GM12878 (cell line): Measurements from ENCODE around the gene PDGFD. TPM values are rescaled to one million over a fixed set of nuclear protein-coding genes. Genes with fewer than 3 reads are reported as not detected.

Experiments used
- ATAC-seq: fragments of 200-7000 bp; cut with Tn5 transposase; 3 replicates; pipeline ENCODE4 v1.9.1; 2020; ENCODE audit warnings: mild to moderate bottlenecking, moderate library complexity
- BruUV-seq: library from RNA; stranded (reverse); fragments of 400-500 nt; replicated peaks from 2 replicates; lab custom pipeline; 2021; lab: Mats Ljungman, UMichigan
- CTCF ChIA-PET: fragments of 300-600 bp; sonication (Branson Sonifier 250); formaldehyde crosslinking; extraction: SDS; loops from one replicate; lab custom pipeline; 2021; ENCODE audit warnings: inconsistent platforms; lab: Yijun Ruan, JAX
- POLR2A ChIA-PET: fragments of 350-600 bp; formaldehyde crosslinking; extraction: SDS; loops from one replicate; lab custom pipeline; 2021; ENCODE audit warnings: inconsistent platforms; lab: Charles Lee
- RAD21 ChIA-PET: fragments of 300-600 bp; sonication (Branson Sonifier 250); formaldehyde crosslinking; loops from one replicate; lab custom pipeline; 2023; ENCODE audit warnings: antibody characterized with exemption; ENCODE audit not compliant: unreplicated experiment; lab: Charles Lee
- SMC1A ChIA-PET: fragments of 300-600 bp; sonication (Branson Sonifier 250); formaldehyde crosslinking; loops from one replicate; lab custom pipeline; 2023; ENCODE audit not compliant: unreplicated experiment, uncharacterized antibody; lab: Charles Lee
- DNase-seq: peaks from one replicate; pipeline ENCODE4 v3.0.0-alpha.2; 2011; ENCODE audit warnings: low read depth, low spot score
- FAIRE-seq: peaks from 3 replicates; lab custom pipeline; 2011; peaks lifted over from hg19 to GRCh38; lab: Jason Lieb, UNC
- H2AFZ ChIP-seq: 2 replicates; pipeline ENCODE4 v1.6.0; 2011; ENCODE audit warnings: low read depth, low read length, control low read depth; ENCODE audit not compliant: control insufficient read depth
- H3K27ac ChIP-seq: 2 replicates; pipeline ENCODE4 v1.5.1; 2011; ENCODE audit warnings: control low read depth; ENCODE audit not compliant: control insufficient read depth, insufficient read depth
- H3K27me3 ChIP-seq, 2 experiments: replicated peaks in 1 of 2; 2 replicates each; pipeline versions ENCODE4 v1.6.0 to v1.6.1; 2011; ENCODE audit warnings: low read length in 1 of 2; ENCODE audit not compliant: control insufficient read depth in 2 of 2, insufficient read depth in 2 of 2
- H3K36me3 ChIP-seq, 2 experiments: 2 replicates each; pipeline ENCODE4 v1.5.1; 2011; ENCODE audit warnings: low read length in 1 of 2; ENCODE audit not compliant: control insufficient read depth in 2 of 2, insufficient read depth in 2 of 2
- H3K4me1 ChIP-seq: 2 replicates; pipeline ENCODE4 v1.6.1; 2011; ENCODE audit warnings: mild to moderate bottlenecking, low read length, moderate library complexity, mixed read lengths; ENCODE audit not compliant: control insufficient read depth, insufficient read depth
- H3K4me2 ChIP-seq: 2 replicates; pipeline ENCODE4 v1.6.0; 2011; ENCODE audit warnings: control low read depth; ENCODE audit not compliant: control insufficient read depth, insufficient read depth
- H3K4me3 ChIP-seq: fragments of 200-600 bp; sonication (generic); 2 replicates; pipeline ENCODE4 v1.5.1; 2016
- H3K79me2 ChIP-seq: 2 replicates; pipeline ENCODE4 v1.6.0; 2011; ENCODE audit warnings: low read length; ENCODE audit not compliant: control insufficient read depth, insufficient read depth
- H3K9ac ChIP-seq: 2 replicates; pipeline ENCODE4 v1.8.0; 2011; ENCODE audit warnings: low read length, control low read depth, mixed read lengths; ENCODE audit not compliant: control insufficient read depth, insufficient read depth
- H3K9me3 ChIP-seq: replicated peaks from 3 replicates; pipeline ENCODE4 v1.5.1; 2011; ENCODE audit warnings: mild to moderate bottlenecking, low read length; ENCODE audit not compliant: control insufficient read depth, insufficient read depth
- H4K20me1 ChIP-seq: 2 replicates; pipeline ENCODE4 v1.6.0; 2011; ENCODE audit not compliant: control insufficient read depth, insufficient read depth
- ASH2L ChIP-seq: fragments of 300-600, 200-600 bp; sonication (generic); IDR thresholded peaks from 2 replicates; pipeline ENCODE4 v1.6.1; 2017; ENCODE audit warnings: low read depth, mild to moderate bottlenecking, borderline replicate concordance
- CBX5 ChIP-seq: sonication (generic); IDR thresholded peaks from 2 replicates; pipeline ENCODE4 v1.6.1; 2016; ENCODE audit warnings: low read depth, moderate library complexity, mild to moderate bottlenecking, inconsistent platforms
- DPF2 ChIP-seq: fragments of 450-650 bp; IDR thresholded peaks from 2 replicates; pipeline ENCODE4 v1.6.1; 2017; ENCODE audit warnings: mild to moderate bottlenecking
- ESRRA ChIP-seq: IDR thresholded peaks from 2 replicates; pipeline ENCODE4 v1.6.1; 2012; ENCODE audit warnings: mild to moderate bottlenecking, low read length, improper control_type of control experiment
- FOXK2 ChIP-seq: fragments of 450-650 bp; IDR thresholded peaks from 2 replicates; pipeline ENCODE4 v1.6.1; 2017; ENCODE audit warnings: mild to moderate bottlenecking, moderate library complexity
- IRF5 ChIP-seq: fragments of 450-650 bp; IDR thresholded peaks from 2 replicates; pipeline ENCODE4 v1.6.1; 2017; ENCODE audit warnings: borderline replicate concordance
- KLF5 ChIP-seq: fragments of 450-650 bp; IDR thresholded peaks from 2 replicates; pipeline ENCODE4 v1.6.1; 2014; ENCODE audit warnings: mild to moderate bottlenecking; ENCODE audit not compliant: partially characterized antibody
- LARP7 ChIP-seq: fragments of 450-650 bp; IDR thresholded peaks from 2 replicates; pipeline ENCODE4 v1.6.1; 2017; ENCODE audit warnings: mild to moderate bottlenecking
- MTA2 ChIP-seq: fragments of 450-650 bp; IDR thresholded peaks from 2 replicates; pipeline ENCODE4 v1.6.1; 2016; ENCODE audit warnings: low read depth, mild to moderate bottlenecking, moderate library complexity
- MTA3 ChIP-seq: IDR thresholded peaks from 2 replicates; pipeline ENCODE4 v1.6.1; 2012; ENCODE audit warnings: low read length, inconsistent platforms, borderline replicate concordance
- MYC ChIP-seq: IDR thresholded peaks from 2 replicates; pipeline ENCODE4 v1.6.1; 2011; ENCODE audit warnings: mild to moderate bottlenecking, low read length, moderate library complexity, inconsistent platforms; ENCODE audit not compliant: insufficient read depth, insufficient replicate concordance, insufficient read length, severe bottlenecking
- NR2C1 ChIP-seq: fragments of 450-650 bp; IDR thresholded peaks from 2 replicates; pipeline ENCODE4 v1.6.1; 2017; ENCODE audit warnings: antibody characterized with exemption, mild to moderate bottlenecking, moderate library complexity
- NR2F1 ChIP-seq: fragments of 450-650 bp; conservative IDR thresholded peaks from 2 replicates; pipeline ENCODE4 v1.6.1; 2017; ENCODE audit warnings: mild to moderate bottlenecking
- PBX3 ChIP-seq: IDR thresholded peaks from 2 replicates; pipeline ENCODE4 v1.6.1; 2011; ENCODE audit warnings: mild to moderate bottlenecking, low read depth, low read length, moderate library complexity; ENCODE audit not compliant: insufficient replicate concordance
- POLR2AphosphoS5 ChIP-seq: IDR thresholded peaks from 2 replicates; pipeline ENCODE4 v1.6.1; 2011; ENCODE audit warnings: mild to moderate bottlenecking, low read length, inconsistent platforms
- RUNX3 ChIP-seq: IDR thresholded peaks from 2 replicates; pipeline ENCODE4 v1.6.1; 2012; ENCODE audit warnings: low read length, inconsistent platforms
- SMARCA5 ChIP-seq: fragments of 450-650 bp; IDR thresholded peaks from 2 replicates; pipeline ENCODE4 v1.6.1; 2017; ENCODE audit warnings: mild to moderate bottlenecking
- TBL1XR1 ChIP-seq: IDR thresholded peaks from 2 replicates; pipeline ENCODE4 v1.6.1; 2012; ENCODE audit warnings: low read depth, low read length, improper control_type of control experiment
- ZBTB40 ChIP-seq: fragments of 450-650 bp; IDR thresholded peaks from 2 replicates; pipeline ENCODE4 v1.6.1; 2016; ENCODE audit warnings: mild to moderate bottlenecking, moderate library complexity, borderline replicate concordance
- WGBS: methylation state at CpG from one replicate; pipeline ENCODE4 v1.1.6; 2016; ENCODE audit warnings: low lambda C conversion rate; ENCODE audit not compliant: insufficient replicate concordance, insufficient coverage; ENCODE audit errors: missing lambda C conversion rate; 5-methylcytosine and 5-hydroxymethylcytosine counted together
- in situ Hi-C: fragments of 300-500 bp; cut with MboI; formaldehyde crosslinking; loops from 9 replicates; pipeline ENCODE4 v1.14.3; 2018; ENCODE audit warnings: mixed read lengths
- intact Hi-C: fragments of 100-400 bp; cut with micrococcal nuclease; formaldehyde crosslinking; loops from one replicate; pipeline ENCODE4 v1.14.2; 2022; ENCODE audit not compliant: unreplicated experiment
- polyA plus RNA-seq, 11 experiments: library from polyadenylated mRNA; depleted of rRNA in 4 of 11; unstranded in 6 of 11; stranded (reverse) in 5 of 11; fragments of >200 nt; fragmentation: Nextera tagmentation in 4 of 11; fragmentation: Illumina TruSeq in 1 of 11; extraction: Ambion mirVana in 4 of 11; extraction: Trizol in 1 of 11; gene quantifications; 1 replicate in 1 of 11; 2 replicates in 10 of 11; pipeline versions ENCODE4 v1.2.1 to v1.2.3, GENCODE V29; 2011 to 2016; ENCODE audit warnings: inconsistent platforms in 2 of 11, missing spikeins in 2 of 11, low read depth in 1 of 11
- total RNA-seq, 4 experiments: library from RNA; depleted of rRNA in 3 of 4; stranded (reverse); fragments of >200 nt in 3 of 4; fragmentation: Illumina TruSeq in 1 of 4; extraction: Trizol in 1 of 4; gene quantifications; 2 replicates each; pipeline versions ENCODE4 v1.2.1 to v1.2.3, GENCODE V29; 2013 to 2021
- TF ChIP-seq, protein P1 (sequence below): IDR thresholded peaks from 2 replicates; pipeline ENCODE4 v1.6.1; 2012; ENCODE audit warnings: low read depth, low read length, improper control_type of control experiment

PDGFD gene
- total and polyA plus RNA-seq, 10 of the 15 experiments (the other 5 are each of a cell fraction or from before 2014, with no cell fraction given): 0.05 to 0.13 TPM; not detected in 8

DNA sequence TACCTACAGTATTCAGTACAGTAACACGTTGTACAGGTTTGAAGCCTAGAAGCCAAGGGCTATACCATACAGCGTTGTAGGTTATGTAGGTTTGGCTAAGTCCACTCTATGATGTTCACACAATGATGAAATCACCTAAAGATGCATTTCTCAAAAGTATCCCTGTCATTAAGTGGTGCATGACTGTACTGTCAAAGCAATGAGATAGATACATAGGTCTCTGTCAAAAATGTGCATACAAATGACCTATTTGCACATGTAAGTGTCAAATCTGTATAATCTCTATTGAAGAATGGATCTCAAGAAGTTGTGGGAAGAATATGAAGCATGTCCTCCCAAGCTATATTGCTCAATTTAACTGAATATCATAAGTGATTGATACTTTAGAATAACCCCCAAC, 139.4 kb downstream of the PDGFD start:
- ChIA-PET POLR2A (no interaction called here), CTCF (no interaction called here), RAD21 (no interaction called here), SMC1A (interaction anchor here (2.1 kb wide), 1 partner anchor 9 kb away, joined by 7 read pairs; no protein-coding TSS in a partner anchor)
- no peaks in the 10 kb centered on the region for H3K36me3 ChIP-seq
- ATAC-seq (no peak), FAIRE-seq (no peak), DNase-seq (no peak)
- H3K9ac ChIP-seq: no peak overlapping the region
- WGBS: 45% methylated on average over 2 of the region's 2 CpGs
- H3K4me3 ChIP-seq: no peak overlapping the region
- no peaks in the 10 kb centered on the region for H3K4me1 ChIP-seq
- H3K4me2 ChIP-seq: no peak overlapping the region
- no peaks in the 10 kb centered on the region for H3K79me2 ChIP-seq
- TF ChIP-seq ASH2L: no peak
- TF ChIP-seq MTA2: no peak
- TF ChIP-seq, protein P1, sequence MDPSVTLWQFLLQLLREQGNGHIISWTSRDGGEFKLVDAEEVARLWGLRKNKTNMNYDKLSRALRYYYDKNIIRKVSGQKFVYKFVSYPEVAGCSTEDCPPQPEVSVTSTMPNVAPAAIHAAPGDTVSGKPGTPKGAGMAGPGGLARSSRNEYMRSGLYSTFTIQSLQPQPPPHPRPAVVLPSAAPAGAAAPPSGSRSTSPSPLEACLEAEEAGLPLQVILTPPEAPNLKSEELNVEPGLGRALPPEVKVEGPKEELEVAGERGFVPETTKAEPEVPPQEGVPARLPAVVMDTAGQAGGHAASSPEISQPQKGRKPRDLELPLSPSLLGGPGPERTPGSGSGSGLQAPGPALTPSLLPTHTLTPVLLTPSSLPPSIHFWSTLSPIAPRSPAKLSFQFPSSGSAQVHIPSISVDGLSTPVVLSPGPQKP: no peak
- no peak for TF ChIP-seq RUNX3
- no peak for TF ChIP-seq ESRRA
- TF ChIP-seq FOXK2: no peak
- no peak for TF ChIP-seq ZBTB40
- TF ChIP-seq NR2F1: no peak
- TF ChIP-seq CBX5: no peak
- no peak for TF ChIP-seq POLR2AphosphoS5
- TF ChIP-seq MYC: no peak
- TF ChIP-seq MTA3: no peak
- no peak for TF ChIP-seq TBL1XR1
- TF ChIP-seq PBX3: no peak
- TF ChIP-seq IRF5: no peak
- no peak for TF ChIP-seq NR2C1
- TF ChIP-seq LARP7: no peak
- TF ChIP-seq SMARCA5: no peak
- no peak for TF ChIP-seq KLF5
- TF ChIP-seq DPF2: no peak
- H3K27me3 ChIP-seq: no peaks in the 10 kb centered on the region
- intact Hi-C loops (no loop called here), in situ Hi-C loops (no loop called here)
- no peak overlapping the region for H3K27ac ChIP-seq
- no peak overlapping the region for H2AFZ ChIP-seq
- no peaks in the 10 kb centered on the region for H3K9me3 ChIP-seq
- no TSS peak for BruUV-seq
- no peaks in the 10 kb centered on the region for H4K20me1 ChIP-seq
